OCI-LY7 (cell line): ENCODE measurements around the gene C1orf87.

Source experiments
- CTCF ChIP-seq: fragments of 200-600 bp; sonication (generic); conservative IDR thresholded peaks from 2 replicates; pipeline ENCODE4 v1.5.1; 2014; ENCODE audit warnings: mild to moderate bottlenecking, antibody characterized with exemption, low read length, moderate library complexity, mixed read lengths
- EZH2phosphoT487 ChIP-seq: fragments of 200-600 bp; sonication (generic); IDR thresholded peaks from 2 replicates; pipeline ENCODE4 v1.6.1; 2018; ENCODE audit warnings: low read depth, borderline replicate concordance, mild to moderate bottlenecking, mixed run types, antibody characterized with exemption, low read length, moderate library complexity, mixed read lengths

- TF ChIP-seq CTCF (no peak), EZH2phosphoT487 (no peak)
Observed at GRCh38 chr1:59973719-59974118, 99.9 kb downstream of the C1orf87 start.
